ENCODE data around the gene C19orf81.
"Not testable (repeated sequence)": the region's sequence is repeated elsewhere in the genome, so short reads cannot be mapped to it uniquely, and the experiment has no call there.

C19orf81 gene

GRCh38 chr19:50649433-50650391 lies at the start of gene C19orf81:
Gene C19orf81 (plus strand): TSS chr19:50649445. CDS start chr19:50649445, 0 bp downstream.
- no peak within 1 kb of the TSS for H3K4me3 ChIP-seq (ENCODE audit: low read depth, low read length)
- no peak for TF ChIP-seq CTCF (IDR thresholded peaks at IDR 0.05; ENCODE audit: borderline replicate concordance, insufficient read depth, low read depth, low read length)

GRCh38 chr19:50601407-50602088 lies 47.7 kb upstream of the C19orf81 start:
- no peak for TF ChIP-seq CTCF (IDR thresholded peaks at IDR 0.05; ENCODE audit: borderline replicate concordance, insufficient read depth, low read depth, low read length)
- no peak overlapping the region for H3K4me3 ChIP-seq (ENCODE audit: low read depth, low read length)

- H3K4me3 ChIP-seq (ENCODE audit: low read depth, low read length) = no peak overlapping the region
These were observed 47.2 kb upstream of the C19orf81 start for GRCh38 chr19:50602089-50602422.

GRCh38 chr19:50602496-50602895 lies 46.7 kb upstream of the C19orf81 start:
- no peak overlapping the region for H3K4me3 ChIP-seq (ENCODE audit: low read depth, low read length)
- TF ChIP-seq CTCF (IDR thresholded peaks at IDR 0.05; ENCODE audit: borderline replicate concordance, insufficient read depth, low read depth, low read length) = no peak

More at GRCh38 chr19:50602089-50602422, 47.2 kb upstream of the C19orf81 start:
- TF ChIP-seq CTCF (IDR thresholded peaks at IDR 0.05; ENCODE audit: borderline replicate concordance, insufficient read depth, low read depth, low read length) = no peak

- no peak for TF ChIP-seq CTCF (IDR thresholded peaks at IDR 0.05; ENCODE audit: borderline replicate concordance, insufficient read depth, low read depth, low read length)
These were observed 46.3 kb upstream of the C19orf81 start for GRCh38 chr19:50602935-50603334.

GRCh38 chr19:50604264-50605073 lies 44.8 kb upstream of the C19orf81 start:
- H3K4me3 ChIP-seq (ENCODE audit: low read depth, low read length) = not testable (repeated sequence)
- TF ChIP-seq CTCF (IDR thresholded peaks at IDR 0.05; ENCODE audit: borderline replicate concordance, insufficient read depth, low read depth, low read length) = peak; percentile 15; the same call in 1 of the 2 replicates

More at GRCh38 chr19:50602935-50603334, 46.3 kb upstream of the C19orf81 start:
- H3K4me3 ChIP-seq (ENCODE audit: low read depth, low read length) = no peak overlapping the region

- not testable (repeated sequence) for H3K4me3 ChIP-seq (ENCODE audit: low read depth, low read length)
These were observed 43.0 kb upstream of the C19orf81 start for GRCh38 chr19:50606059-50606836.

Data from GM12875 (cell line).